Gastrocnemius medialis (tissue), 4 donors: ENCODE data around the gene SREBF2. TPM values are rescaled to one million over a fixed set of nuclear protein-coding genes. Genes with fewer than 3 reads are reported as not detected.

Source experiments
- ATAC-seq, 2 donors: fragments of 150-250 bp; one replicate each; pipeline ENCODE4 v1.9.1; 2016
- DNase-seq, 2 donors: peaks; one replicate each; pipeline ENCODE4 v3.0.0-alpha.2; 2019
- H3K27ac ChIP-seq, 4 donors: fragments of 200-600 bp; sonication (generic); 1 replicate in 1 of 4; 2 replicates in 3 of 4; pipeline ENCODE4 v1.5.1; 2016 to 2018; ENCODE audit warnings: mild to moderate bottlenecking in 2 of 4, moderate library complexity in 1 of 4
- H3K27me3 ChIP-seq, 3 donors: fragments of 200-600 bp; sonication (generic) in 2 of 3; 1 replicate in 1 of 3; 2 replicates in 2 of 3; pipeline versions ENCODE4 v1.5.1 to v1.6.0; 2016 to 2019; ENCODE audit warnings: mild to moderate bottlenecking in 1 of 3, moderate library complexity in 1 of 3
- H3K36me3 ChIP-seq, 2 donors: fragments of 200-600 bp; sonication (generic) in 1 of 2; one replicate each; pipeline ENCODE4 v1.5.1; 2017 to 2018
- H3K4me1 ChIP-seq, 2 donors: fragments of 200-600 bp; sonication (generic) in 1 of 2; one replicate each; pipeline ENCODE4 v1.5.1; 2016 to 2017; ENCODE audit warnings: mild to moderate bottlenecking in 2 of 2
- H3K4me3 ChIP-seq, 4 donors: fragments of 200-600 bp; sonication (generic) in 3 of 4; 1 replicate in 1 of 4; 2 replicates in 3 of 4; pipeline ENCODE4 v1.5.1; 2016 to 2019; ENCODE audit warnings: mild to moderate bottlenecking in 2 of 4
- H3K9me3 ChIP-seq, 3 donors: fragments of 200-600 bp; sonication (generic) in 2 of 3; 1 replicate in 1 of 3; 2 replicates in 2 of 3; pipeline ENCODE4 v1.5.1; 2016 to 2019
- CTCF ChIP-seq, 5 experiments: fragments of 450-650 bp in 3 of 5; fragments of 200-600 bp in 2 of 5; sonication (generic) in 2 of 5; IDR thresholded peaks in 4 of 5; conservative IDR thresholded peaks in 1 of 5; 1 replicate in 4 of 5; 2 replicates in 1 of 5; pipeline ENCODE4 v1.5.1; 2016 to 2019; ENCODE audit warnings: antibody characterized with exemption in 5 of 5, mild to moderate bottlenecking in 3 of 5, moderate library complexity in 3 of 5
- POLR2A ChIP-seq, 2 donors: fragments of 450-650 bp; IDR thresholded peaks; one replicate each; pipeline ENCODE4 v1.6.1; 2017; ENCODE audit warnings: antibody characterized with exemption in 2 of 2, mild to moderate bottlenecking in 2 of 2, moderate library complexity in 2 of 2
- in situ Hi-C, 4 donors: fragments of 200-750 bp; cut with MboI; loops; one replicate each; pipeline versions ENCODE4 v1.15.0 to v1.8.0; 2017; ENCODE audit warnings: low sequenced_read_pairs in 4 of 4
- intact Hi-C: fragments of 100-400 bp; cut with DNase I; formaldehyde crosslinking; loops from one replicate; pipeline ENCODE4 v1.15.1; 2023; ENCODE audit warnings: low total_unique reads
- total RNA-seq, 4 donors: library from RNA; depleted of rRNA; stranded (reverse); fragments of >200 nt; gene quantifications; one replicate each; pipeline versions ENCODE4 v1.1.0 to v1.2.3, GENCODE V29; 2016

Gene SREBF2
- 10 to 100 TPM; 25.1 to 40.9 (median 36.1) TPM for total RNA-seq

DNA sequence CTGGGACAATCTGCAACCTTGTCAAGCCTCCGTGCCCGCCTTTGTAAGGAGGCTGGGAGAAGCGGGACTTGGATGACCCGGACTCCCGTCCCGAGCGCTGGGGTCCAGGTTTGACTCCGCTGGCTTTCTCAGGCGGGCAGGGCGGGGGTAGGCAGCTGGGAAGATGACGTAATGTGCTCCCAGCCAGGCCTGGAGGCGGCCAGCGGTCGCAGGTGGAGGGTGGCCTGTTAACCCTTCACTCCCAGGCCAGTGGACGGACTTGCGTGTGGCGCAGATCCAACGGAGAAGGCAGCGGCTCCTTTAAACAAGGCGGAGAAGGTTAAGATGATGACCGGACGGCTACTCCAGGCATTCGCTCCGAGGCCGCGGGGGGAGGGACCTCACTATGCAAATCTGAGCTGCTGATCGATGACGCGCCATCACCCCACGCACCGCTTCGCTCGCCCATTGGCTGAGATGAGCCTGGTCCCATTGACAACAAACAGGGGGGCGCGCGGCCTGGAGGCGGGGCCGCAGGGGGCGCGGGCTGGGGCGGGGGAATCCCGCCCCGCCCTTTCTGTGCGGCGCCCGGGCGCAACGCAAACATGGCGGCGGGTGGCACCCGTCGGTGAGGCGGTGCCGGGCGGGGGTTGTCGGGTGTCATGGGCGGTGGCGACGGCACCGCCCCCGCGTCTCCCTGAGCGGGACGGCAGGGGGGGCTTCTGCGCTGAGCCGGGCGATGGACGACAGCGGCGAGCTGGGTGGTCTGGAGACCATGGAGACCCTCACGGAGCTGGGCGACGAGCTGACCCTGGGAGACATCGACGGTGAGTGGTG, at the start of gene SREBF2:
TSS of gene SREBF2 (plus strand) at position 553 of the 816 bp plus-strand sequence. CDS start at position 719, 166 bp downstream.
- DNase-seq (peak; percentile 100), ATAC-seq (peak; percentile 93 to 98)
- Histone ChIP-seq H3K27me3 (no peaks in the 10 kb centered on the region), H3K27ac (peak within 1 kb of the TSS; percentile 92 to 98 (median 98)), H3K36me3 (no peaks in the 10 kb centered on the region), H3K9me3 (no peaks in the 10 kb centered on the region), H3K4me1 (peaks cover 11 to 12% of the 10 kb centered on the region in 2 donors), H3K4me3 (peak within 1 kb of the TSS; percentile 75 to 94 (median 90))
- intact Hi-C loops (loop anchor here (2.0 to 5.0 kb wide), 4 partner anchors 32 to 740 kb away; partner anchors contain the start of genes CCDC134, EP300, SMDT1 and SNU13), in situ Hi-C loops (loop anchor here in 1 of 4 donors (5.0 kb wide), 1 partner anchor 110 kb away; no protein-coding TSS in a partner anchor)
- TF ChIP-seq POLR2A (IDR thresholded peaks at IDR 0.05) (peak; percentile 86 to 90), CTCF (IDR thresholded peaks at IDR 0.05 in 4 of 5, conservative IDR thresholded peaks at IDR 0.05 in 1 of 5) (peak in 1 of 5 experiments; percentile 4)

DNA sequence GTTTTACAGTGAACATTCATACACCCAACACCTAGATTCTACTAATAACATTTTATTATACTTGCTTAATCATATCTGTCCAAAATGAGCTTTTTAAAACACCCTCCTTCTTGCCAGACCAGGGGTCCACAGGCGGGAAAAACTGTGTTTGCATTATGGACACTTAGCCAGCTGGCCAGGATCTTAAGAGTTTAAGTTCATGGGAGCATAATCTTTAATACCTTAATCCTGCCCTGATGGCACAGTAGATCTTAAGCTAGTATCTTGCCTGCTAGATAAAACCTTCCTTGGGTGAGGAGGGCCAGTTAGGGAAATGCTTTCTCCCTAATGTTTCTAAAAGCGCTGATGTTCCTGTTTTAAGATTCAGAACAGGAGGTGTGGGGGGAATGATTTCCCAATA, 45.6 kb upstream of the SREBF2 start:
- in situ Hi-C loops (no loop called here), intact Hi-C loops (loop anchor here (10.0 kb wide), 1 partner anchor 537 kb away; no protein-coding TSS in a partner anchor)
- TF ChIP-seq POLR2A (IDR thresholded peaks at IDR 0.05) (no peak), CTCF (IDR thresholded peaks at IDR 0.05 in 4 of 5, conservative IDR thresholded peaks at IDR 0.05 in 1 of 5) (no peak)

DNA sequence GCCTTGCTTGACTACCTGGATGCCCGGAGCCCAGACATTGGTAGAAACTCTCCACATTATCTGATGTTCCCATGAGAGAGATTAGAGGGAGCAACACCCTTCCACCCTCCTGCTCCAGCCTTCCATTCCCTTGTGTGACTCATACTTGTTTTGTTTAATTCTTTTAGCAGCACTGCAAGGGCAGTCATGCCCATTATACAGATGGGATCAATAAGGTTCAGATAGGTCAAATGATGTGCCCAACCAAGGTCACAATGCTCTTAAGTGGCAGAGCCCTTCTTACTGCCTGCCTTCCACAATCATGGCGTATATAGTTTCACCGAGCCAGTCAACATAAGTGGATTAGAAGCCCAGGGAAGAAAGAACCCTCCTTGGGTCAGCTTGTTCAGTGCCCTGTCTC, 39.0 kb upstream of the SREBF2 start:
- Histone ChIP-seq H3K36me3 (no peaks in the 10 kb centered on the region), H3K9me3 (no peaks in the 10 kb centered on the region), H3K27ac (no peak overlapping the region), H3K4me1 (no peaks in the 10 kb centered on the region), H3K27me3 (no peaks in the 10 kb centered on the region), H3K4me3 (no peak overlapping the region)
- no peak for TF ChIP-seq CTCF (IDR thresholded peaks at IDR 0.05 in 4 of 5, conservative IDR thresholded peaks at IDR 0.05 in 1 of 5)
- TF ChIP-seq POLR2A (IDR thresholded peaks at IDR 0.05) = no peak
- ATAC-seq (no peak), DNase-seq (no peak)
- intact Hi-C loops = no loop called here
- in situ Hi-C loops = no loop called here

More for the DNA sequence above, 45.6 kb upstream of the SREBF2 start:
- Histone ChIP-seq H3K36me3 (no peaks in the 10 kb centered on the region), H3K4me1 (no peaks in the 10 kb centered on the region), H3K27ac (no peak overlapping the region), H3K27me3 (no peaks in the 10 kb centered on the region), H3K4me3 (no peak overlapping the region), H3K9me3 (no peaks in the 10 kb centered on the region)
- ATAC-seq (no peak), DNase-seq (no peak)

DNA sequence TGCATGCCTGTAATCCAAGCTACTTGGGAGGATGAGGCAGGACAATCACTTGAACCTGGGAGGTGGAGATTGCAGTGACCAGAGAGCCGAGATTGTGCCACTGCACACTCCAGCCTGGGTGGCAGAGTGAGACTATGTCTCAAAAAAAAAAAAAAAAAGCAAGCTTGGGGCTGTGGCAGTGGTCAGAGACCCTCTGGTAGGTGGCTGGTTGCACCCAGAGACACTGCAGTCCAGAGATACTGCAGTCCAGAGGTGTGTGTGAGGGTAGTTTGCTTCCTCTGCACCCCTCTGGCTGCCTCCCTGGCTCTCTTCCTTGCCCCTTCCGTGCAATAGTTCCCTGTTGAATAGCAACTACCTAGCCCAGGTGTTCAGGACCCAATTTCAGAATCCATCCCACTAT, 34.2 kb upstream of the SREBF2 start:
- Histone ChIP-seq H3K4me1 (peaks cover 19 to 21% of the 10 kb centered on the region in 2 donors), H3K9me3 (no peaks in the 10 kb centered on the region), H3K4me3 (no peak overlapping the region), H3K36me3 (no peaks in the 10 kb centered on the region), H3K27ac (peak overlapping the region; percentile 94 to 99 (median 96)), H3K27me3 (no peaks in the 10 kb centered on the region)
- DNase-seq (no peak), ATAC-seq (no peak)
- TF ChIP-seq CTCF (IDR thresholded peaks at IDR 0.05 in 4 of 5, conservative IDR thresholded peaks at IDR 0.05 in 1 of 5) (no peak), POLR2A (IDR thresholded peaks at IDR 0.05) (no peak)
- intact Hi-C loops (no loop called here), in situ Hi-C loops (no loop called here)
